Activated CD4-positive, alpha-beta T cell treated with anti-CD3 and anti-CD28 coated beads, Interleukin-2, amount 10 ng/mL, durations not matched to agents 7 days and 5 days (primary cell): ENCODE results near the gene TAF5L. TPM values are rescaled to one million over a fixed set of nuclear protein-coding genes. Genes with fewer than 3 reads are reported as not detected.
"Not testable (repeated sequence)": the region's sequence is repeated elsewhere in the genome, so short reads cannot be mapped to it uniquely, and the experiment has no call there.

Source experiments
- CTCF ChIA-PET: fragments of 350-600 bp; sonication (Branson Sonifier 250); formaldehyde crosslinking; loops from one replicate; lab custom pipeline; 2021; ENCODE audit warnings: antibody characterized with exemption; lab: Charles Lee
- POLR2A ChIA-PET: fragments of 350-600 bp; sonication (Branson Sonifier 250); formaldehyde crosslinking; loops from one replicate; lab custom pipeline; 2021; ENCODE audit warnings: antibody characterized with exemption; lab: Charles Lee
- DNase-seq: peaks from one replicate; pipeline ENCODE4 v3.0.0-alpha.2; 2020
- H3K27ac Mint-ChIP-seq: one replicate; pipeline ENCODE4 v1.8.0; 2021; ENCODE audit warnings: mild to moderate bottlenecking, moderate library complexity, mixed read lengths
- H3K27me3 Mint-ChIP-seq: one replicate; pipeline ENCODE4 v1.8.0; 2021; ENCODE audit warnings: mixed read lengths
- H3K36me3 Mint-ChIP-seq: one replicate; pipeline ENCODE4 v1.8.0; 2021; ENCODE audit warnings: low read depth, mixed read lengths
- H3K4me1 Mint-ChIP-seq: one replicate; pipeline ENCODE4 v1.8.0; 2021; ENCODE audit warnings: mixed read lengths
- H3K4me3 Mint-ChIP-seq: one replicate; pipeline ENCODE4 v1.8.0; 2021; ENCODE audit warnings: mild to moderate bottlenecking, moderate library complexity, mixed read lengths
- H3K9me3 Mint-ChIP-seq: one replicate; pipeline ENCODE4 v1.8.0; 2021; ENCODE audit warnings: mixed read lengths
- total RNA-seq, 2 experiments: library from RNA; stranded (reverse); gene quantifications; one replicate each; pipeline ENCODE4 v1.2.3, GENCODE V29; 2021

Gene TAF5L
- total RNA-seq, 2 experiments from 2014 or later: 25.7 to 25.9 TPM

GRCh38 chr1:229570891-229571516, 54.9 kb downstream of the TAF5L start:
- Mint-ChIP-seq H3K4me3 (no peak overlapping the region), H3K27me3 (peaks cover 3% of the 10 kb centered on the region), H3K36me3 (no peaks in the 10 kb centered on the region), H3K27ac (no peak overlapping the region), H3K9me3 (no peaks in the 10 kb centered on the region), H3K4me1 (no peaks in the 10 kb centered on the region)
- DNase-seq: no peak
- CTCF ChIA-PET: interaction anchor here (0.9 kb wide), 1 partner anchor 8 kb away, joined by 3 read pairs; no protein-coding TSS in a partner anchor
- POLR2A ChIA-PET: no interaction called here

GRCh38 chr1:229570305-229570704, 55.6 kb downstream of the TAF5L start:
- Mint-ChIP-seq H3K4me1 (no peaks in the 10 kb centered on the region), H3K36me3 (no peaks in the 10 kb centered on the region), H3K27ac (no peak overlapping the region), H3K9me3 (no peaks in the 10 kb centered on the region), H3K4me3 (no peak overlapping the region), H3K27me3 (peaks cover 3% of the 10 kb centered on the region)
- POLR2A ChIA-PET: no interaction called here
- CTCF ChIA-PET: interaction anchor here (0.9 kb wide), 1 partner anchor 9 kb away, joined by 3 read pairs; no protein-coding TSS in a partner anchor
- DNase-seq: no peak

DNA sequence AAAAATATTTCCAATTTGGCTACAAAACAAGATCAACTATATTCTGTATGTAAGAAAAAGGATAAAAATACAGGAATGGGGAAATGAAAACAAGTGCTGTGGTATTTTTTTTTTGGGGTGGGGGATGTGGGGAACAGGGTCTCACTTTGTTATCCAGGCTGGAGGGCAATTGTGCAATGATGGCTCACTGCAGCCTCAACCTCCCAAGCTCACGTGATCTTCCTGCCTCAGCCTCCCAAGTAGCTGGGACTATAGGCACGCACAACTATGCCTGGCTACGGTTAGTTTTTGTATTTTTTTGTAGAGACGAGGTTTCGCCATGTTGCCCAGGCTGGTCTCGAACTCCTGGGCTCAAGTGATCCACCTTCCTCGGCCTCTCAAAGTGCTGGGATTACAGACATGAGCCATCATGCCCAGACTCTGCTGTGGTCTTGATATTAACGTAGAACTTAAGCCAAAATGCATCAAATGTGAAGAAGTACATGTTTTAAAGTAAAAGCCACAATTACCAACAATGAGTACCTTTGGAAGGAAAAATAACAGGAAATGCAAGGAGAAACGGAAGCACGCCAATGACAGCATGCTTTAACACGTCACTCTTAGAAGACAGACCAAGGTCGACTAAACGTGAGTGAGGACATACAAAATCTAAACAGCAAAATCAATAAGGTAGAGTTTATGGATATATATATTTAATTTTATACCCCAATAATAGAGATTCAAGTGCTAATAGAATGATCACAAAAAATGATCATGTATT, 58.6 kb downstream of the TAF5L start:
- Mint-ChIP-seq H3K27ac (no peak overlapping the region), H3K9me3 (no peaks in the 10 kb centered on the region), H3K36me3 (no peaks in the 10 kb centered on the region), H3K4me1 (no peaks in the 10 kb centered on the region), H3K4me3 (no peak overlapping the region), H3K27me3 (peaks cover 3% of the 10 kb centered on the region)
- DNase-seq: no peak
- ChIA-PET POLR2A (no interaction called here), CTCF (interaction anchor here (1.2 kb wide), 1 partner anchor 8 kb away, joined by 4 read pairs; the partner anchor contains the start of gene ABCB10)

DNA sequence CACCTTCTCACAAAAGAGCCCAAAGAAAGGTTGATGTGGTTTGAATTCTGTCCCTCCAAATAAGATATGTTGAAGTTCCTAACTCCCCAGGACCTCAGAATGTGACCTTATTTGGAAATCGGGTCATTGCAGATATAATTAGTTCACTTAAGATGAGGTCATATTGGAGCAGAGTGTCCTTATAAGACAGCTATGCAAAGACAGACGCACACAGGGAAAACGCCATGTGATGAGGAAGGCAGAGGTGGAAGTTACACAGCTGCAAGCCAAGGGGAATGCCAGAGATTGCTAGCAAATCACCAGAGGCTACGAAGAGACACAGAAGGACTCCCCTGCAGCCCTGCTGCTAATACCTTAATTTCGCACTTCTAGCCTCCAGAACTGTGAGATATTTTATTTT, 62.2 kb downstream of the TAF5L start:
- CTCF ChIA-PET: interaction anchor here (1.2 kb wide), 1 partner anchor 16 kb away, joined by 3 read pairs; no protein-coding TSS in a partner anchor
- POLR2A ChIA-PET: no interaction called here
- no peak for DNase-seq

DNA sequence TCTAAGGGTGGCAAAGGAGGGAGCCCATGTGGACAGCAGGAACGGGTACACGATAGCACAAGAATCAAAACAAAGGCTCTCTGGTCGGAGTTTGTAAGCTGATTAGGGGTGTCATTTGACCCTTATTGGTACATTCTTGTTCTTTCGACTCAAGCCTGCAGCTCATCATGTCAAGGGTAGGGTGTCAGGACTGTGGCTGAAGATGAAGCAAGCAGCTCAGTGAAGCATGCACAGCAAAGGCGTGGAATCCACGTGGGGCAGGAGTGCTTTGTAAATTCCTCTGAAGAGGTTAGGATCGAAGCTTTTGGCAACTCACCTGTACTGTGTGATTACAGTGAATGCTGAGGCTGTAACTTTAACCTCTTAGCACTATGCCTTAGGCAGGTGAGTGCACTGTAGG, 62.7 kb downstream of the TAF5L start:
- POLR2A ChIA-PET: no interaction called here

More for the DNA sequence above, 62.2 kb downstream of the TAF5L start:
- H3K4me3 Mint-ChIP-seq: no peak overlapping the region
- peaks cover 3% of the 10 kb centered on the region for H3K27me3 Mint-ChIP-seq
- no peaks in the 10 kb centered on the region for H3K36me3 Mint-ChIP-seq
- peaks cover 10% of the 10 kb centered on the region for H3K4me1 Mint-ChIP-seq
- H3K27ac Mint-ChIP-seq: no peak overlapping the region
- H3K9me3 Mint-ChIP-seq: no peaks in the 10 kb centered on the region

GRCh38 chr1:229562686-229563085, 63.2 kb downstream of the TAF5L start:
- POLR2A ChIA-PET: interaction anchor here (0.6 kb wide), 1 partner anchor 614 kb away, joined by 4 read pairs; no protein-coding TSS in a partner anchor
- DNase-seq: no peak
- H3K27ac Mint-ChIP-seq: no peak overlapping the region
- H3K4me3 Mint-ChIP-seq: no peak overlapping the region
- CTCF ChIA-PET: interaction anchor here (1.1 kb wide), 1 partner anchor 38 kb away, joined by 3 read pairs; no protein-coding TSS in a partner anchor
- H3K9me3 Mint-ChIP-seq: no peaks in the 10 kb centered on the region
- H3K36me3 Mint-ChIP-seq: no peaks in the 10 kb centered on the region
- peaks cover 11% of the 10 kb centered on the region for H3K4me1 Mint-ChIP-seq
- H3K27me3 Mint-ChIP-seq: peaks cover 3% of the 10 kb centered on the region

More for the DNA sequence above, 62.7 kb downstream of the TAF5L start:
- DNase-seq: no peak
- no peak overlapping the region for H3K27ac Mint-ChIP-seq
- peaks cover 10% of the 10 kb centered on the region for H3K4me1 Mint-ChIP-seq
- no peak overlapping the region for H3K4me3 Mint-ChIP-seq
- peaks cover 3% of the 10 kb centered on the region for H3K27me3 Mint-ChIP-seq
- H3K9me3 Mint-ChIP-seq: no peaks in the 10 kb centered on the region
- no peaks in the 10 kb centered on the region for H3K36me3 Mint-ChIP-seq
- CTCF ChIA-PET: no interaction called here

DNA sequence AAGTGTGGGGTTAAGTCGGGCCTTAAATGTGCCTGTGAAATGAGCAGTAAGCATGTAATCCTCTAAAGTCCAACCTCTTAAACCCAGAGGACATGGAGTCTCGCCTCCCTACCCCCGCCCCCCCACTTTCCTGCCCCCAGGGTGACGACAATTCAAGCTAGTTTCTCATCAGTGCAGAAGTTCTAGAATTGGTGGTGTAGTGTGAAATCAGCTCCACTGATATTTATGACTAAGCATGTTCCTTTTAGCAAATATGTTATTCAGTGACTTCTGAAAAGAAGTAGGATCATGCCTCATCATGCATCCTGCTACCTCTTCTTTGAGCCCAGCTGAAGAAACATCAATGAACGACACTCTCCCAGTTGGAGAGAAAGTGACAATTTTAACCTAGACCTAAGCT, 64.8 kb downstream of the TAF5L start:
- no peak for DNase-seq
- POLR2A ChIA-PET: interaction anchor here (0.6 kb wide), 1 partner anchor 1337 kb away, joined by 3 read pairs; no protein-coding TSS in a partner anchor
- Mint-ChIP-seq H3K36me3 (no peaks in the 10 kb centered on the region), H3K4me3 (no peak overlapping the region), H3K9me3 (no peaks in the 10 kb centered on the region), H3K27ac (no peak overlapping the region), H3K27me3 (no peaks in the 10 kb centered on the region), H3K4me1 (peaks cover 25% of the 10 kb centered on the region)
- CTCF ChIA-PET: interaction anchor here (0.6 kb wide), 2 partner anchors 15 to 751 kb away, joined by 3 read pairs; no protein-coding TSS in a partner anchor

GRCh38 chr1:229560124-229560523, 65.8 kb downstream of the TAF5L start:
- POLR2A ChIA-PET: not testable (repeated sequence)
- CTCF ChIA-PET: interaction anchor here (0.6 to 0.7 kb wide), 2 partner anchors 71 to 816 kb away, joined by 3 read pairs; no protein-coding TSS in a partner anchor

DNA sequence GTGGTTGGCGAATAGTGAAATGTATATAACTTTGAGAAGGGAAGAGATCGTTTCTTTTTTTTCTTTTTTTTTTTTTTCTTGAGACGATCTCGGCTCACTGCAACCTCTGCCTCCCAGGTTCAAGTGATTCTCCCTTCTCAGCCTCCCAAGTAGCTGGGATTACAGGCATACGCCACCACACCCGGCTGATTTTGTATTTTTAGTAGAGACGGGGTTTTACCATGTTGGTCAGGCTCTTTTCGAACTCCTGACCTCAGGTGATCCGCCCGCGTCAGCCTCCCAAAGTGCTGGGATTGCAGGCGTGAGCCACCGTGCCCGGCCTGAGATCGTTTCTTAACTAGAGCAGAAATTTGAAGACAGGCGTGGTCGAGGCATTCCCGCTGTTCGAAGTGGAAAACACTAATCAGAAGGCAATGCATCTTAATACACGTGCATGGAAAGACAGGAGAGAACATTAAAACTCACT, 66.6 kb downstream of the TAF5L start:
- not testable (repeated sequence) for H3K9me3 Mint-ChIP-seq, H3K36me3 Mint-ChIP-seq, H3K27me3 Mint-ChIP-seq, DNase-seq
- H3K4me3 Mint-ChIP-seq: peak overlapping the region; percentile 97
- H3K27ac Mint-ChIP-seq: peak overlapping the region; percentile 94
- ChIA-PET CTCF (interaction anchor here (0.7 to 1.6 kb wide), 9 partner anchors 9 to 301 kb away, joined by 3 to 7 read pairs (median 3); partner anchors contain the start of gene NUP133), POLR2A (interaction anchor here (0.8 kb wide), 1 partner anchor 51 kb away, joined by 3 read pairs; the partner anchor contains the start of gene NUP133)
- H3K4me1 Mint-ChIP-seq: peaks cover 32% of the 10 kb centered on the region

More at GRCh38 chr1:229560124-229560523, 65.8 kb downstream of the TAF5L start:
- not testable (repeated sequence) for H3K4me3 Mint-ChIP-seq, H3K36me3 Mint-ChIP-seq, DNase-seq, H3K27ac Mint-ChIP-seq, H3K27me3 Mint-ChIP-seq, H3K9me3 Mint-ChIP-seq
- peaks cover 28% of the 10 kb centered on the region for H3K4me1 Mint-ChIP-seq

DNA sequence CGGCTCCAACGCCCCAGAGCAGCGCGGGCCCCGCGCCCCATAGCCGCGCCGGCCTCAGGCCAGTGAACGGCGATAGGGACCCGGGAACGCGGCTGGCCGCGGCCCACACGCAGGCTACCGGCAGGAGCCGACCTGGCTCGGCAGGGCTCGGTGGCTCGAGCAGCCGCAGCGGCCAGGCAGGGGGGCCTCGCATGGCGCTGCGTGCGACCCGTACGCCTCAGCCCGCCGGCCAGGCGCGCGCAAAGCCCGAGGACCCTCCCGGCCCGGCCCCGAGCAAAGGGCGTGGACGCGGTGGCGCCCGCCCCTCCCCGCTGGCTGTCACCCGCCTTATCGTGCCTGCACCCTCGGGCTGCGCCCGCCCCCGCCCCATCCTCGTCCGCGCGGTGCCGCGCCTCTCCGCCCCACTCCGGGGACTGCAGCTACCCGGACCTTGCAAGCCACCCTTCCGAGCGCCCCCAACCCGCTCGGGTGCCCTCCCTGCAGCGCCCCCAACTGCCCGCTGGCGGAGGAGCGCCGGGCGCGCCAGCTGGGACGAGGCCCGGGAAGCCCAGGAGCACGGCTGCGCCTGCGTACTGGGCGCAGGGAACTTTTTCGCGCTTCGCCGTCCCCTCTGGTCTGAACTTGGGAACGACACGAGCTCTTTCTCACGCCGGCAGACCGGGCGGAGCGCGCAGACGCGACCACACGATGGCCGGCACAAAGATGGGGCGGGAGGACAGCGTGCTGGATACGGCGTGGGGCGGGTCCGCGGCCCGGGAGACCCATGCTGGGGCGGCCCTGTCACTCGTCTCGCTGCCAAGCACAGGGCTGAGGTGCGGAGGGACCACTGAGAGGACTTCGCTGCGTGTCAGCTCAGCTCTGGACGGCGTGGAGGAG, 67.2 kb downstream of the TAF5L start, which contains the start of gene ABCB10:
TSS of gene ABCB10 (minus strand) at position 248 of the 876 bp plus-strand sequence. CDS start at position 193, 55 bp downstream.
- ChIA-PET CTCF (interaction anchor here (0.7 to 1.6 kb wide), 13 partner anchors 9 to 300 kb away, joined by 3 to 7 read pairs (median 3); partner anchors contain the start of gene NUP133), POLR2A (interaction anchor here (0.8 kb wide), 1 partner anchor 51 kb away, joined by 3 read pairs; the partner anchor contains the start of gene NUP133)
- Mint-ChIP-seq H3K27me3 (no peaks in the 10 kb centered on the region), H3K4me3 (peak within 1 kb of the TSS; percentile 97), H3K36me3 (peaks cover 7% of the 10 kb centered on the region), H3K9me3 (no peaks in the 10 kb centered on the region), H3K27ac (peak within 1 kb of the TSS; percentile 97), H3K4me1 (peaks cover 35% of the 10 kb centered on the region)
- DNase-seq: peak; percentile 83

DNA sequence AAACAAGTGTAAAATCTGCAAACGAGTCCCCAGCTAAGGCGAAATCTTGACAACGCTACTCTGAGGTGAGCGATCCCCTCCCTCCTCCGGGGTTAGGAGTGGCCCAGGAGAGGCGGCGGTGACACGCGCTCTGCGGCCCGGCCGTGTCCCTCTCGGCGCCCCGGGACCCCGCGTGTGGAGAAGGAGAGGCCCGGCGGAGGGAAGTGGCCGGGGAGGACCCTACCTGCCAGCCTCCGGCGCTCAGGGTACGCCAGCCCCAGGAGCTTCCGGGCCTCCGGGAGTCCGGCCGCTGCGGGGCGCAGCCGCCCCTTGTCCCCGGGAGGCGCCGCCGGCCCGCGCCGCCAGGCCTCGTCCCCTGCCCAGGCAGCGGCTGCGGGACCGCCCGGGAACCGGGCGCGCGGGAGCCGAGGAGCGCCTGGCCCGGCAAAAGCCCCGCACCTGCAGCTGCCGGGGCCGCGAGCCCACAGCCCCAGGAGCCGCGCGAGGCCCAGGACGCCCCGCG, 68.0 kb downstream of the TAF5L start:
- Mint-ChIP-seq H3K36me3 (peaks cover 7% of the 10 kb centered on the region), H3K9me3 (no peaks in the 10 kb centered on the region), H3K27me3 (no peaks in the 10 kb centered on the region), H3K27ac (peak overlapping the region; percentile 97), H3K4me3 (peak overlapping the region; percentile 93), H3K4me1 (peaks cover 38% of the 10 kb centered on the region)
- peak; percentile 38 for DNase-seq
- CTCF ChIA-PET: interaction anchor here (0.7 to 1.6 kb wide), 8 partner anchors 10 to 66 kb away, joined by 3 to 4 read pairs (median 4); partner anchors contain the start of gene NUP133
- POLR2A ChIA-PET: no interaction called here
